ENCODE results near the gene DLG1.

DLG1 gene

GRCh38 chr3:197209366-197210260 lies 88.8 kb downstream of the DLG1 start:
- POLR2A ChIA-PET: no interaction called here

GRCh38 chr3:197206913-197207312 lies 91.5 kb downstream of the DLG1 start:
- Histone ChIP-seq H3K4me1 (ENCODE audit: control extremely low read depth in 1 of 4, control insufficient read depth in 4 of 4, insufficient read depth in 4 of 4, low read length in 3 of 4) (peaks cover 0 to 21% (median 9%) of the 10 kb centered on the region in 4 experiments), H3K4me3 (ENCODE audit: control insufficient read depth in 1 of 7, extremely low read depth in 1 of 7, insufficient read depth in 4 of 7, low read depth in 2 of 7, low read length in 6 of 7) (no peak overlapping the region), H3K27ac (ENCODE audit: insufficient read depth in 1 of 2, low read depth in 1 of 2, low read length in 2 of 2, poor library complexity in 1 of 2, severe bottlenecking in 2 of 2) (no peak overlapping the region), H3K9me3 (ENCODE audit: control extremely low read depth in 1 of 5, control insufficient read depth in 4 of 5, insufficient read depth in 2 of 5, low read depth in 1 of 5, low read length in 4 of 5) (peaks cover 0 to 5% (median 0%) of the 10 kb centered on the region in 5 experiments), H3K27me3 (replicated peaks in 2 of 5; ENCODE audit: control insufficient read depth in 4 of 5, insufficient read depth in 5 of 5, low read length in 4 of 5) (no peaks in the 10 kb centered on the region), H3K36me3 (ENCODE audit: control insufficient read depth in 4 of 4, insufficient read depth in 4 of 4, low read length in 3 of 4) (peaks cover 0 to under 1% (median 0%) of the 10 kb centered on the region in 4 experiments)
- DNase-seq: no peak
- ChIA-PET POLR2A (no interaction called here), CTCF (no interaction called here)
- 75% methylated on average over 4 of the region's 9 CpGs for WGBS (ENCODE audit: insufficient coverage)

More at GRCh38 chr3:197209366-197210260, 88.8 kb downstream of the DLG1 start:
- H3K4me1 ChIP-seq (ENCODE audit: control extremely low read depth in 1 of 4, control insufficient read depth in 4 of 4, insufficient read depth in 4 of 4, low read length in 3 of 4): peaks cover 0 to 12% (median 4%) of the 10 kb centered on the region in 4 experiments
- H3K27me3 ChIP-seq (replicated peaks in 2 of 5; ENCODE audit: control insufficient read depth in 4 of 5, insufficient read depth in 5 of 5, low read length in 4 of 5): no peaks in the 10 kb centered on the region
- DNase-seq: no peak
- no peak overlapping the region for H3K27ac ChIP-seq (ENCODE audit: insufficient read depth in 1 of 2, low read depth in 1 of 2, low read length in 2 of 2, poor library complexity in 1 of 2, severe bottlenecking in 2 of 2)
- peaks cover 0 to 4% (median 0%) of the 10 kb centered on the region in 4 experiments for H3K36me3 ChIP-seq (ENCODE audit: control insufficient read depth in 4 of 4, insufficient read depth in 4 of 4, low read length in 3 of 4)
- no peak overlapping the region for H3K4me3 ChIP-seq (ENCODE audit: control insufficient read depth in 1 of 7, extremely low read depth in 1 of 7, insufficient read depth in 4 of 7, low read depth in 2 of 7, low read length in 6 of 7)
- CTCF ChIA-PET: interaction anchor here (1.6 kb wide), 1 partner anchor 13 kb away, joined by 4 read pairs; no protein-coding TSS in a partner anchor
- H3K9me3 ChIP-seq (ENCODE audit: control extremely low read depth in 1 of 5, control insufficient read depth in 4 of 5, insufficient read depth in 2 of 5, low read depth in 1 of 5, low read length in 4 of 5): peaks cover 0 to 5% (median 0%) of the 10 kb centered on the region in 5 experiments

GRCh38 chr3:197205675-197206074 lies 92.7 kb downstream of the DLG1 start:
- CTCF ChIA-PET: interaction anchor here (1.3 kb wide), 1 partner anchor 16 kb away, joined by 6 read pairs; no protein-coding TSS in a partner anchor
- H3K9me3 ChIP-seq (ENCODE audit: control extremely low read depth in 1 of 5, control insufficient read depth in 4 of 5, insufficient read depth in 2 of 5, low read depth in 1 of 5, low read length in 4 of 5): no peaks in the 10 kb centered on the region
- H3K4me3 ChIP-seq (ENCODE audit: control insufficient read depth in 1 of 7, extremely low read depth in 1 of 7, insufficient read depth in 4 of 7, low read depth in 2 of 7, low read length in 6 of 7): no peak overlapping the region
- H3K4me1 ChIP-seq (ENCODE audit: control extremely low read depth in 1 of 4, control insufficient read depth in 4 of 4, insufficient read depth in 4 of 4, low read length in 3 of 4): peaks cover 0 to 21% (median 9%) of the 10 kb centered on the region in 4 experiments
- H3K27ac ChIP-seq (ENCODE audit: insufficient read depth in 1 of 2, low read depth in 1 of 2, low read length in 2 of 2, poor library complexity in 1 of 2, severe bottlenecking in 2 of 2): no peak overlapping the region
- POLR2A ChIA-PET: no interaction called here
- WGBS (ENCODE audit: insufficient coverage): 95% methylated on average over 2 of the region's 2 CpGs
- DNase-seq: no peak
- no peaks in the 10 kb centered on the region for H3K27me3 ChIP-seq (replicated peaks in 2 of 5; ENCODE audit: control insufficient read depth in 4 of 5, insufficient read depth in 5 of 5, low read length in 4 of 5)
- H3K36me3 ChIP-seq (ENCODE audit: control insufficient read depth in 4 of 4, insufficient read depth in 4 of 4, low read length in 3 of 4): no peaks in the 10 kb centered on the region

- DNase-seq: no peak
- CTCF ChIA-PET: interaction anchor here (1.3 kb wide), 1 partner anchor 17 kb away, joined by 6 read pairs; no protein-coding TSS in a partner anchor
Measured at GRCh38 chr3:197205265-197205664, 93.1 kb downstream of the DLG1 start.

GRCh38 chr3:197204736-197205135 lies 93.7 kb downstream of the DLG1 start:
- ChIA-PET CTCF (interaction anchor here (1.3 kb wide), 1 partner anchor 17 kb away, joined by 6 read pairs; no protein-coding TSS in a partner anchor), POLR2A (no interaction called here)
- Histone ChIP-seq H3K4me3 (ENCODE audit: control insufficient read depth in 1 of 7, extremely low read depth in 1 of 7, insufficient read depth in 4 of 7, low read depth in 2 of 7, low read length in 6 of 7) (no peak overlapping the region), H3K27ac (ENCODE audit: insufficient read depth in 1 of 2, low read depth in 1 of 2, low read length in 2 of 2, poor library complexity in 1 of 2, severe bottlenecking in 2 of 2) (no peak overlapping the region), H3K36me3 (ENCODE audit: control insufficient read depth in 4 of 4, insufficient read depth in 4 of 4, low read length in 3 of 4) (no peaks in the 10 kb centered on the region), H3K4me1 (ENCODE audit: control extremely low read depth in 1 of 4, control insufficient read depth in 4 of 4, insufficient read depth in 4 of 4, low read length in 3 of 4) (peaks cover 0 to 21% (median 9%) of the 10 kb centered on the region in 4 experiments), H3K9me3 (ENCODE audit: control extremely low read depth in 1 of 5, control insufficient read depth in 4 of 5, insufficient read depth in 2 of 5, low read depth in 1 of 5, low read length in 4 of 5) (no peaks in the 10 kb centered on the region), H3K27me3 (replicated peaks in 2 of 5; ENCODE audit: control insufficient read depth in 4 of 5, insufficient read depth in 5 of 5, low read length in 4 of 5) (no peaks in the 10 kb centered on the region)
- DNase-seq: peak in 1 of 3 donors; percentile 14
- 30% methylated on average over 2 of the region's 3 CpGs for WGBS (ENCODE audit: insufficient coverage)

More at GRCh38 chr3:197205265-197205664, 93.1 kb downstream of the DLG1 start:
- no peaks in the 10 kb centered on the region for H3K9me3 ChIP-seq (ENCODE audit: control extremely low read depth in 1 of 5, control insufficient read depth in 4 of 5, insufficient read depth in 2 of 5, low read depth in 1 of 5, low read length in 4 of 5)
- H3K4me1 ChIP-seq (ENCODE audit: control extremely low read depth in 1 of 4, control insufficient read depth in 4 of 4, insufficient read depth in 4 of 4, low read length in 3 of 4): peaks cover 0 to 21% (median 9%) of the 10 kb centered on the region in 4 experiments
- no peaks in the 10 kb centered on the region for H3K27me3 ChIP-seq (replicated peaks in 2 of 5; ENCODE audit: control insufficient read depth in 4 of 5, insufficient read depth in 5 of 5, low read length in 4 of 5)
- H3K36me3 ChIP-seq (ENCODE audit: control insufficient read depth in 4 of 4, insufficient read depth in 4 of 4, low read length in 3 of 4): no peaks in the 10 kb centered on the region
- H3K4me3 ChIP-seq (ENCODE audit: control insufficient read depth in 1 of 7, extremely low read depth in 1 of 7, insufficient read depth in 4 of 7, low read depth in 2 of 7, low read length in 6 of 7): no peak overlapping the region
- POLR2A ChIA-PET: no interaction called here
- H3K27ac ChIP-seq (ENCODE audit: insufficient read depth in 1 of 2, low read depth in 1 of 2, low read length in 2 of 2, poor library complexity in 1 of 2, severe bottlenecking in 2 of 2): no peak overlapping the region
- WGBS (ENCODE audit: insufficient coverage): no CpG with 5 or more reads among the region's 1 CpG

GRCh38 chr3:197203714-197204146 lies 94.7 kb downstream of the DLG1 start:
- Histone ChIP-seq H3K27ac (ENCODE audit: insufficient read depth in 1 of 2, low read depth in 1 of 2, low read length in 2 of 2, poor library complexity in 1 of 2, severe bottlenecking in 2 of 2) (no peak overlapping the region), H3K27me3 (replicated peaks in 2 of 5; ENCODE audit: control insufficient read depth in 4 of 5, insufficient read depth in 5 of 5, low read length in 4 of 5) (no peaks in the 10 kb centered on the region), H3K36me3 (ENCODE audit: control insufficient read depth in 4 of 4, insufficient read depth in 4 of 4, low read length in 3 of 4) (no peaks in the 10 kb centered on the region), H3K4me3 (ENCODE audit: control insufficient read depth in 1 of 7, extremely low read depth in 1 of 7, insufficient read depth in 4 of 7, low read depth in 2 of 7, low read length in 6 of 7) (no peak overlapping the region), H3K4me1 (ENCODE audit: control extremely low read depth in 1 of 4, control insufficient read depth in 4 of 4, insufficient read depth in 4 of 4, low read length in 3 of 4) (peaks cover 0 to 21% (median 9%) of the 10 kb centered on the region in 4 experiments), H3K9me3 (ENCODE audit: control extremely low read depth in 1 of 5, control insufficient read depth in 4 of 5, insufficient read depth in 2 of 5, low read depth in 1 of 5, low read length in 4 of 5) (no peaks in the 10 kb centered on the region)
- CTCF ChIA-PET: interaction anchor here (0.7 to 1.0 kb wide), 2 partner anchors 16 to 26 kb away, joined by 3 to 4 read pairs; no protein-coding TSS in a partner anchor
- POLR2A ChIA-PET: no interaction called here
- no CpG with 5 or more reads among the region's 2 CpGs for WGBS (ENCODE audit: insufficient coverage)
- DNase-seq: no peak

GRCh38 chr3:197202694-197203093 lies 95.7 kb downstream of the DLG1 start:
- peaks cover 0 to 21% (median 9%) of the 10 kb centered on the region in 4 experiments for H3K4me1 ChIP-seq (ENCODE audit: control extremely low read depth in 1 of 4, control insufficient read depth in 4 of 4, insufficient read depth in 4 of 4, low read length in 3 of 4)
- 100% methylated on average over 2 of the region's 2 CpGs for WGBS (ENCODE audit: insufficient coverage)
- no peaks in the 10 kb centered on the region for H3K9me3 ChIP-seq (ENCODE audit: control extremely low read depth in 1 of 5, control insufficient read depth in 4 of 5, insufficient read depth in 2 of 5, low read depth in 1 of 5, low read length in 4 of 5)
- H3K27ac ChIP-seq (ENCODE audit: insufficient read depth in 1 of 2, low read depth in 1 of 2, low read length in 2 of 2, poor library complexity in 1 of 2, severe bottlenecking in 2 of 2): no peak overlapping the region
- no peak for DNase-seq
- no peaks in the 10 kb centered on the region for H3K27me3 ChIP-seq (replicated peaks in 2 of 5; ENCODE audit: control insufficient read depth in 4 of 5, insufficient read depth in 5 of 5, low read length in 4 of 5)
- no peak overlapping the region for H3K4me3 ChIP-seq (ENCODE audit: control insufficient read depth in 1 of 7, extremely low read depth in 1 of 7, insufficient read depth in 4 of 7, low read depth in 2 of 7, low read length in 6 of 7)
- ChIA-PET POLR2A (no interaction called here), CTCF (no interaction called here)
- no peaks in the 10 kb centered on the region for H3K36me3 ChIP-seq (ENCODE audit: control insufficient read depth in 4 of 4, insufficient read depth in 4 of 4, low read length in 3 of 4)

All from common myeloid progenitor, CD34-positive (primary cell).